Kidney tubule cell (primary cell): Measurements from ENCODE around the gene IL21R.
A peak's percentile ranks its signal among the peaks of the same experiment; 100 is the strongest.
"Not testable (repeated sequence)": the region's sequence is repeated elsewhere in the genome, so short reads cannot be mapped to it uniquely, and the experiment has no call there.

Experiments used
- DNase-seq: peaks from one replicate; pipeline ENCODE4 v3.0.0-alpha.2; 2018; ENCODE audit warnings: low spot score

IL21R gene

DNA sequence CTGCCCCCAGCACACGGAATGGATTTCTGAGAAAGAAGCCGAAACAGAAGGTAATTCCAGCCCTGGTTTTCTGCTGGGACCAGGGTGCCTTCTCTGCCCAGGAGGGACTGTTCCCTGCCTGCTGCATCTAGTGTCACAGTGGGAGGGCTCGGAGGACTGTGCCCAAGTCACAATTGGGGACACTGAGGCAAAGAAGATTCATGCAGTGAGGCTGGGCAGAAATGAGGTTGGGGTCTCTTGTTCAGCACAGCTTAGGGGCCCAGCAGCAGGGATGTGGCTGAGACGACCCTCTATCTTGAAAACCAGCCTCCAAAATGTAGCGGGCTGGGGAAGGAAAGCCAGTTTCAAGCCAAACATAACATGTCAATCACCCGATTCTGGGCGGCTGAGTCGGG is 592 bp downstream of the IL21R start:
- DNase-seq, result no peak

DNA sequence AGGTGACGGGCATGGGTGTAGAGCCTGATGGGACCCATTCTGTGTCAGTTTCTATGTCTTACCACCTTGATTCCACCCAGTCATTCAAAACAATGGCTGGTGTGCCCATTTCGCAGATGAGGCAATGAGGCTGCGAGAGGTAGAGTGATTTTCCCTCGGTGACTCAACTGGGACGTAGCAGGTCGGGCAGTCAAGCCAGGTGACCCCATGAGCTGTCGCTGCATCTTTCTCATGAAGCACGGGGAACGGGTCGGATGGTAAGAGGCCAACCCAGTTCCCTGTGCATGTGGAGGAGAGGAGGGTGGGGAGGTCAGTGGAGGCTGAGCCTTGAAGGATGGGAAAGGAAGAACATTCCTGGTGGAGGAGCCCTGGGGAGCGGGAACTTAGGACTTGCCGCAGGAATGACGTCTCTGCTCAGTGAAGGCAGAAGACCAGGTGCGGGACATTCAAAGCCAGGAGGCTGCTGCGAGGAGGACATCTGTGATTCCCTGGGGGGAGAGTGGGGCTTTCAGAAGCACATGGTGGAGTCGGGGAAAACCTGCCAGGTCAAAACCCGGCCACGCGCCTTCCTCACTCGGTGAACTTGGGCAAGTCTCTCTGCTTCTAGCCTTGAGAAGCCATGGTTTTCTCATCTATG is 1.1 kb downstream of the IL21R start:
- DNase-seq, result no peak

DNA sequence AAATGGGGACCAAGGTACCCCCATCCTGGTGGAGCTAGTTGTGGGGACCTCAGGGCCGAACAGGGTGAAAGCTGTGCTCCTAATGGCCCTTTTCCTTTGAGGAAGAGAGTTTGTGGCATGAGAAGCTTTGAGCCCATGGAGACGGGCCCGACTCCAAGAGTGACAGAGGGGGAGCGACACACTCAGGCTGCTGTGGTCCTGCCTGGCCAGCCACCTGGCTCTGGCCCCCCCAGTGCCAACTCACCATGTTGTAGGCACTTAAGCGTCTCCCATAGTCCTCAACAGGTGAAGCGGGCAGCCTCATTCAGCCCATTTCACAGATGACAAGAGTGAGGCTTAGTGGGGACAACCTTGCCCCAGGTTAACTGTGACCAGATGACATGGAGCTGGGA is 1.6 kb downstream of the IL21R start:
- DNase-seq, result no peak

DNA sequence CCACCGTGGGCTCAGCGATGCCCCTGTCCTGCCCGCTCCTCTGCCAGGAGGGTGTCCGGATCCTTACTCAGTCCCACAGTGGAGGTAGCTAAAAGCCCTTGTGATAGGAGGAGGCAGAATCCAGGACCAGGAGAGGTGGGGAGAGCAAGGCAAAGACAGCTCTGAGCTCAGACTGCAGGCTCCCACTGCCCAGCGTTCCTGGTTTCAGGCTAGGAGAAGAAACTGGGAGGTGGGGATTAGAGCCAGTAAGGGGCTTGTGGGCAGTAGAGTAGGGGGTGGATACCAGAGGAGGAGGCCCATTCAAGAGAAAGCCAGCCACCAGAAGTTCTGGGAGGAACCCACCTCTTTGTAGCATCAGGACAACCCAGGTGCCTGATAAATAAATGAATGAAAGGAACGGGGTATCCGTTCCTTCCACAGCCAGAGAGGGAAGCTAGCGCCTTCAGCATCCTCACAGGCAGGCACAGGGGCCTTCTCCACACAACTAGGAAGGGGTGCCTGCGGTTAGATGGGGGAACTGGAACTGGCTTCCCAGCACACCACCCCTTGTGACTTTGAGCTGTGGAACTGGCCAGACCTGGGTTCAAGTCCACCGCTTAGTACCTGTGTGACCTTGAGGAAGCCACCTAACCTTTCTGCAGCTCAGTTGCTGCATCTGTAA is 2.3 kb downstream of the IL21R start:
- no peak for DNase-seq

DNA sequence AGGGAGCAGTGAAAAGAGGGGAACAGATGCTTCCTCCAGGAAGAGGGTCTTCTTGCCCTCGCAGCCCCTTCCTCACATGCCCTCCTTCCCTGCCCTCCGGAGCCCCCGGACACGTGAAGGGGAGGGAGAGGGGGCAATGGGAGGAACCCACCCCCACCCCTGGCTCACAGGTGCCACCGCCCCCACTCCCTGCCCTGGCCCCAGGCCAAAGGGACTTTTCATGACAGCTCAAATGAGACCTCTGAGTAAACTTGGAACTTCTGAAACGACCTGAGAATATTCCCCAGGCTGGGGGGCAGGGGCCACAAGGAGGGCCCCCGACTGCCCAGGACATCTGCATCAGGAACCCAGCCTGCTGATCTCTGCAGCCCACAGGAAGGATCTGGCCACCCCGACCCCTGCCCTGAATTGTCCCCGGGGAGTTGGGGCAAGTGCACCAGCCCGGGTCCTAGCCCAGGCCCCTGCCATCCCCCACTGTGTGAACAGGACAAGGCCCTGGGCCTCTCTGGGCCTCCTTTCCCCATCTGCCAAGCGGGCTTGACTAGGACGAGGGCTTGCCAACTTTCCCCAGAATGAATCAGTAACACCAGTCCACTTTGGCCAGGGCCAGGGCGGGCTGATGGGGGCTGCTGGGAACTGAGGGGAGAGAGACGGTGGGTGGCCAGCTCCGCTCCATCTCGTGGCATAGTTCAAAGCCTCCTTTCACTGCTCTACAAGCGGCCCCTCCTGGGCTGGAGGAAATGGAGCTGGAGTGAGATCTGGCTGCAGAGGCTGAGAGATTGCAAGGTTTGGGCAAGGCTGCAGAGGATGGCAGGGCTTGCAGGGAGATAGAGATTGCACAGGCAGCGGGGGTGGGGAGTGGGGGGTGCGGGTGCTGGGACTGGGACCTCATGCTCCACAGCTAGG is 3.8 kb downstream of the IL21R start:
- DNase-seq, result no peak

DNA sequence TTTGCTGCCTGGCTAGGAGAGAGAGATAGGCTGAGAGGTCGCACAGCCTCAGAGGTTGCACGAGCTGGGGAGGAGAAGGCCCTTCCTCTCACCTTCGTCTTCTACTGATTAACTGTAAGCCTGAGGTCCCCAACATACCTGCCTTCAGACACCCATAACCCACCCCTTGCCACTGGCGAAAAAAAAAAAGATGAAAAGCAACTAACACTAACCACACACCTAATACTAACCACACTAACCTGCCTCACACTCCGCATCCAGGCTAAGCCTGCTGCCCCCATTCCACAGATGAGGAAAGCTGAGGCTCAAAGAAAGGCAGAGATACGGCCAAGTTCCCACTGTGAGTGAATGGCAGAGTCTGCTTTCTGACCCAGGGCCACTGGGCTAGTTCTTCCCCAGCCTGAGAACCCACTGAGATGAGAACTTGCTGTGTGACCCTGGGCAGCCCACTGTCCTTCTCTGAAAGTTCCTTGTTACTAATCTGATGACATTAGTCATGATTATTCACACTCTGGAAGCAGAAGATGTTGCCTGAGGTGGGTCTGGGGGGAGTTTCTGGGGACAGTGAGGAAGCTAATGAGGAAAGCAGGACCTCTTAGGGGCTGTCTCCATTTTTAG is 4.6 kb downstream of the IL21R start:
- no peak for DNase-seq

DNA sequence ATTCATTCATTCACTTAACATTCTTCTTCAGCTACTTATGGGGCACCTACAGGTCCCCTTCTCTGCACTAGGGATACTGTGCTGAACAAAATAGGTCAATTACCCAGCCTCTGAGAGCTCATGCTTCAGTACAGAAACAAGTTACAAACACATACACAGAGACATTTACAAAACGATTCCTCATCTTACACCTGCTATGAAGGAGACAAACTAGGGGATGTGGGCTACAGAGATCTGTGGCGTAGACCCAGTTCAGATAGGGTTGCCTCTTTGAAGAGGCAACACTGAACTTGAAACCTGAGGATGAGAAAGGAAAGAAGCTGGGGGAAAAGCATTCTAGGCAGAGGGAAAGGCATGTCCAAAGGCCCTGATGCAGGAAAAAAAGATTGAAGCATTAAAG is 5.2 kb downstream of the IL21R start:
- DNase-seq, result no peak

DNA sequence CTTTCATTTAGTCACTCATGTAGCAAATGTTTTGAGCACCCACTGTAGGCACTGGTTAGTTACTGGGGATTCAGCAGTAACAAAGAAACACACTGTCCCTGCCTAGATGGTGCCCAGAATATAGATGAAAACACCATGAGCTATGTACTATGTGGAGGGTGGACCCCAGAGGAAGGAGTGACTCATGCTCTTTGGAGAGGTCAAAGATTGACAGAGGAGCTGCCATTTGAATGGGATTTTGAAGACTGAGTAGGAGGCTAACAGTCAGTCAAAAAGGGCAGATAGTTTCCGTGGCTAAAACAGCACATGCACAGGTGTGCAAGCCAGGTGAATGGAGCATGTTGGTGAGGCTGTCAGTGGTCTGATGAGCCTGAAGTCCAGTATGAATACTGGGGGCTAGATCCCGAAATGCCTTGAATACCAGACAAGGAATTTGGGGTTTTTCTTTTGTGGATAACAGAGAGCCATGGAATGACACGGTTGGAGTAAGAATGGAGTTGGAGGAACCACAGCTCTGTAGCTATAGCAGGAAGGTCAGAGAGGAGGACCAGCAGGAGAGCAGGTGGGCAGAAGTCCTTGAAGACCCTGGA is 6.1 kb downstream of the IL21R start:
- peak; percentile 56 for DNase-seq

DNA sequence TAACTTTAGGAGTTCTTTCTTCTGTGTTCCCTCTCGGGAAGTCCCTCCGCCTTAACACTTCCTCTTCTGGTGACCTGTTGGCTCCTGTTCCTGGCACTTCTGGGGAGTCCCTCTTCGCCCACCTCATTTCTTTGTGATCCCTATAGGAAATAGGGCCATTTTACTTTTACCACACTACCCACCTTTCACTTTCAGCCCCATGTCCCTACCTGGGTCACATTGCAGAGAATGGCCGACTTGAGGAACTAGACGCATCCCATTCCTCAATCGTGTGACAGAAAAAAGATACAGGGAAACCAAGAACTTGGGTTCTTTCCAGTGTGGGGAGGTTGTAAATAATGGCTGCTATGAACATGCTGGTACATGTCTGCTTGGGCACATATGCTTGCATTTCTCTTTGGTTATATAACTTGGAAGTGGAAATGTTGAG is 6.6 kb downstream of the IL21R start:
- DNase-seq, result no peak

DNA sequence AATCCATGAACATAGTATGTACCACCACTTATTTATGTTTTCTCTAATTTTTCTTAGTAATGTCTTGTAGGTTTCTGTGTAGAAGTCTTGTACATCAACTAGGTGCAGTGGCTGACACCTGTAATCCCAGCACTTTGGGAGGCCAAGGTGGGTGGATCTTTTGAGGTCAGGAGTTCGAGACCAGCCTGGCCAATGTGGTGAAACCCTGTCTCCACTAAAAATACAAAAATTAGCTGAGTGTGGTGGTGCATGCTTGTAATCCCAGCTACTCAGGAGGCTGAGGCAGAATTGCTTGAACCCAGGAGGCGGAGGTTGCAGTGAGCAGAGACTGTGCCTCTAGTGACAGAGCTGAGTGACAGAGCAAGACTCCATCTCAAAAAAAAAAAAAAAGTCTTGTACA is 8.0 kb downstream of the IL21R start:
- not testable (repeated sequence) for DNase-seq

DNA sequence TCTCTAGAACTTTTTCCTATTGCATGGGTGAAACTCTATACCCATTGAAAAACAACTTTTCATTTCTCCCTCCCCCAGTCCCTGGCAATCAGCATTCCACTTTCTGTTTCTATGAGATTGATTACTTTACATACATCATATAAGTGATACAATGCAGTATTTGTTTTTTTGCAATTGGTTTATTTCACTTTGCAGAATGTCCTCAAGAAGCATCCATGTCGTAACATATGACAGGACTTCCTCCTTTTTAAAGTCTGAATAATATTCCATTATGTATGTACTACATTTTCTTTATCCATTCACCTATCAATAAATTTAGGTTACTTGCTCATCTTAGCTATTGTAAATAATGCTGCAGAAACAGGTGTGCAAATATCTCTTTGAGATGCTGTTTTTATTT is 8.8 kb downstream of the IL21R start:
- DNase-seq, result no peak

DNA sequence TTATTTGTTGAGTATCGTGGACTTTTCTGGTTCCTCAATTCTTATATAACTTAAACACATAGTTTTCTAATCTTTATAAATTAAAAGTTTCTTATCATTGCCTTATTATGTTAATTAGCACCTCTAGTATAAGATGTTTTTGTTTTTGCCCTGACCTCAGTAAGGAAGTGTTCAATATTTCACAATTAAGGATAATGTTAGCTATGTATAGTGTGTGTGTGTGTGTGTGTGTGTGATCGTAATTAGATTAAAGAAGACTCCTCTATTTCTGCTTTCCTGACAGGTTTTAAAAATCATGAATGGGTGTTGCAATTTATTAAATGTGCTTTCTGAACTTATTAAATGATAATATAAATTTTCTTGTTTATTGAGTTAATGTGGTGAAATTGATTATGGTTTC is 12.0 kb downstream of the IL21R start:
- DNase-seq, result no peak

DNA sequence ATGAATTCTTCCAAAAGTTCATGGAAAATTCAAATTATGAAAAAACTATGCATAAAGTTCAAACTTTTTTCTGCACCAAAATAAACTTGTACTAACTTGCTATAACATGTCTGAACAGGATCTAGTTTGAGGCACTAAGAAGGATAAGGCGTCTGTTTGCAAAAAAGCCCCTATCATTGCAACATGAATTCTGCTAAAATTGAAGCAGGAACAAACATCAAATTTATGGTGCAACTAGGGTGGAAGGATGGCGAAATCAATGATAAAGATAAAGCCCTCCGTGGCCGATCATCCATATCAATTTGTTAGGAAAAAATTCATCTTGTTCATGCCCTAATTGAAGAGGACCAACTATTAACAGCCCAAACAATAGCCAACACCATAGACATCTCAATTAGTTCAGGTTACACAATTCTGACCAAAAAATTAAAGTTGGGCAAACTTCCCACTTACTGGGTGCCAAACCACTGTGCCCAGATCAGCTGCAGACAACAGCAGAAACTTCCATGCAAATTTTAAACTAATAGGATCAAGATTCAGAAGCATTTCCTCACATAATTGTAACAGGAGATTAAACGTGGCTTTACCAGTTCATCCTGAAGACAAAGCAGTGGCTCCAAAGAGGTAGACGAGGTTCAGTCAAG is 12.9 kb downstream of the IL21R start:
- DNase-seq, result no peak

DNA sequence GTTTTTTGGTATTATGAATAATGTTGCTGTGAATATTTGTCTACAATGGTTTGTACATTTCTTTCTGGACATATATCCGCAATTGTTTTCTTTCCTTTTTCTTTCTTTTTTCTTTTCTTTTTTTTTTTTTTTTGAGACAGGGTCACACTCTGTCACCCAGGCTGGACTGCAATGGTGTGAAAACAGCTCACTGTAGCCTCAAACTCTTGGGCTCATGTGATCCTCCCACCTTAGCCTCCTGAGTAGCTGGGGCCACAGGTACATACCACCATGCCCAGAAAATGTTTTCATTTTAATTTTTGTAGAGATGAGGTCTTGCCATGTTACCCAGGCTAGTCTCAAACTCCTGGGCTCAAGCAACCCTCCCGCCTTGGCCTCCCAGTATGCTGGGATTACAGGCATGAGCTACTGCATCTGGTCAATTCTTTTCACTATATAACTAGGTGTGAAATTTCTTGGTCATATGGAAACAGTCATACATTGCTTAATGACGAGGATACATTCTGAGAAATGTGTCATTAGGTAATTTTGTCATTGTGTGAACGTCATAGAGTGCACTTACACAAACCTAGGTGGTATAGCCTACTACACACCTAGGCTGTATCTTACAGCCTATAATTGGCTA is 15.2 kb downstream of the IL21R start:
- no peak for DNase-seq

DNA sequence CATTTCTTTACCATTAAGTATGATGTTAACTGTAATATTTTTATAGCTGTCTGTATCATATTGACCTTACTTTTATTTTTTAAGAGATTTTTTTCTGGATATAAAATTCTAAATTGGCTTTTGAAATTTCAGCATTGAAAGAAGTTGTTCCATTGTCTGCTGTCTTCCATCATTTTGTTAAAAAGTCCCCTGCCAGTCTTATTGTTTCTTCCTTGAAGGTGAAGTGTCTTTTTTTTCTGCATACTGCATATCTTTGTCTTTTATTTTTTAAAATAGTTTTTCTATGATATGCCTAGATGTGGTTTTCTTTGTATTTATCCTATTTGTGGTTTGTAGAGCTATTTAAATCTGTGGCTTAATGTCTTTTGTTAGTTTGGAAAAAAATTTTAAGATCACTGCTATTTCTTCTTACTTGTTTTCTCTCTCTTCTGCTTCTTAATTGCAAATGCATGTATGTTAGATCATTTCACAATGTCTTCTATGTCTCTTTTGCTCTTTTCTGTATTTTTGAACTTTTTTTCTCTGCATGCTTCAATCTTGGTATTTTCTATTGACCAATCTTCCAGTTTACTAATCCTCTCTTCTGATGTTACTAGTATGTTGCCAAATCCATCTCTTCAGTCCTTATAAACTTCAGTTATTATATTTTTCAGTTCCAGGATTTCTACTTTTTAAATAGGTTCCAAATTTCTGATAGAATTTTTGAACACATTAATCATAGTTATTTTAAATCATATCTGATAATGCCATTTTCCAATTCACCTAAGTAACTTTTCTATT is 20.2 kb downstream of the IL21R start:
- DNase-seq, result no peak

DNA sequence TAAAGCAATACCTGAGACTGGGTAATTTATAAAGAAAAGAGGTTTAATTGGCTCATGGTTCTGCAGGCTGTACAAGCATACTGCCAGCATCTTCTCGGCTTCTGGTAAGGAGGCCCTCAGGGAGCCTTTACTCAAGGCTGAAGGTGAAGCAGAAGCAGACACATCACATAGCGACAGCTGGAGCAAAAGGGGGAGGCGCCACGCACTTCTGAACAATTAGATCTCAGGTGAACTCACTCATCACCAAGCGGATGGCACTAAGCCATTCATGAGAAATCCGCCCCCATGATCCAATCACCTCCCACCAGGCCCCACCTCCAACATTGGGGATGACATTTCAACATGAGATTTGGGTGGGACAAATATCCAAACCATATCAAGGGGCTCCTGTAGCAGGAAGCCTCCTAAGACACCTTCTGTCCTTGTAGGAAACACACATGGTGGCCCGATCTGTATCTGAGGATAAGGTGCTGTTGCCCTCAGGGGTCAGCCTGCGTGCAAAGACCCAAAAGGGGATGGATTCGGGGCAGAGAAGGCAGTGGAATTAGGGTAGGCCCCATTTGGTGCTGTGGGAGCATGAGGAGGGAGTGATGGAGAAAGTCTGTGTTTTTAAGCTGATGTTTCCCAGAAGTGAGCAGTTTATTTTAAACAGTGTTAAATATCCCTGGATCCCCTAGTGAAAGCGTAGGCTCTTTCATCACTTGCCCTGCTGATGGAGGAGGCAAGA is 23.0 kb downstream of the IL21R start:
- DNase-seq, result no peak

DNA sequence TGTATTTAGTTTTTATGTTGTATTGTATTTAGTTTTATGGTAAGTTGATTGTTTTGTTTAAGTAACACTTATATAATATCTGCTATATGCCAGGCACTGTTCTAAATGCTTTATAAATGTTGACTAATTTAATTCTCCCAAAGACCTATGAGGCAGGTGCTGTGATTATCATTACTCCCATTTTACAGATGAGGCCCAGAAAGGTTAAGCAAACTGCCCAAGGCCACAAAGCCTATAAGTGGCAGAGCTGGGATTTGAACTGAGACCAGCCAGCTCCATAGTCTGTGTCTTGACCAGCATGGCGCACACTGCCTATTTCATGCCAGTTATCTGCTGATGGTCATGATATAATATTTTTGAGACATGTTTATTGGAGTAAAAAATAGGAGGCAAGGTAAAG is 24.0 kb downstream of the IL21R start:
- DNase-seq, result no peak

DNA sequence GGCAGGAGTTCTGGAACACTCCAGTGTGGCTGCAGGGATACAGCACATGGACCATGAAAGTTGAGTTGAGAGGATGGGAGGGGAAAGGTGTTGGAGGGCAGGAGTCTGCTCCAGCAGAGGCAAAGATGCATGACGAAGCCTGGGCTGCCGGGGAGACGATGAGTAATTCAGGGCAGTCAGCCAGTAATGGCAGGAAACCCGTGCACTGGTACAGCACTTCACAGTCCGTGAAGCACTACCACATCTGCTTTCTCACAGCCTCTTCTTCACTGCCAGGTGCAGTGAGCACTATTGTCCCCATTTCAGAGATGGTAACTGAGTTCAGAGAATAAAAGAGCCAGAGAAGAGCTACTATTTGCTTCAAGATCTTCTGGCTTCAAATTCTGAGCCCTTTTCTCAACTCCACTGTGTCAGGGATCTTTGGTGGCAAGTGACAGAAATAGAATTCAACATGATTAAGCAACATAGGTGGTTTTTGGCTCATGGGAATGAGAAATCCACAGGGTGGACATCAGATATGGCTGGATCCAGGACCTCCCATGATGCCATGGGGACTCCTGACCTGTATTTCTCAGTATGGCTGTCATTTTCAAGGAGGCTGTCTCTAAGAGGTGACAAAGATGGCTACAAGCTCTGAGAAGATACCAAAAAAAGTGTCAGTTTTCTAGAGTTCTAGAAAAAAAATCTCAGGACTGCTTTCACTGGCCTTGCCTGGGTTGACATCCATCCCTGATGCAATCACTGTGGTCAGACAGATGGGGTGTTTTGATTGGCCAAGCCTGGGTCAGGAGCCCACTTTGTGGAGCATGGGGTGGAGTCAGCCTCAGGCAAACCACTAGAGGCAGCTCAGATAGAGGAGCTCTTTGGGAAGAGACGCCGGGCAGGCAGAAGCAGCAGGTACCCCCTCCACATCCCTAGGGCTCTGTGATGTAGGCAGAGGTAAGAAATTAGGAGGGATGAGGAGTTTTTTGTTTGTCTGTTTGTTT is 24.7 kb downstream of the IL21R start:
- DNase-seq, result peak; percentile 95

DNA sequence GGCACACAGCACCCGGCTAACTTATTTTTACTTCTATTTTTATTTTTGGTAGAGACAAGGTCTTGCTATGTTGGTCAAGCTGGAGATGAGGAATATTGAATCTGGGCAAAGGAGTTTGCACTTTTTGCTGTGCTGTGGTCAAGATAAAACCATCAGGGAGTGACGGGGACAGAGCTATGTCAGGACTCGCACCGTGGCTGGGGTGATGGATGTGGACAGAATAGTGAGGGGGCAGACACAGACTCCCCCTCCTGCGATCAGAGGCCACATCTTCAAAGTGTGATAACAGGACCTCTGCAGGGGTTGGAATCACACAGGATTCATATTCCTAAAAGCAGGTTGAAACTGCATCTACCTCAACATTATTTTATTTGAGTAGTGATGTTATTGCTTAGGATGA is 25.6 kb downstream of the IL21R start:
- no peak for DNase-seq
